ENCODE results near the gene LRRN2. TPM values are rescaled to one million over a fixed set of nuclear protein-coding genes. Genes with fewer than 3 reads are reported as not detected.

Gene LRRN2
- total RNA-seq, result 2.5 TPM
- long read RNA-seq, full-length matches to known transcripts, result 9 of 10 reads
- long read RNA-seq, partial matches to known transcripts, result 0 of 10 reads
- long read RNA-seq, other reads (novel, unspliced or antisense), result 1 of 10 reads

- H3K4me1 ChIP-seq, result no peaks in the 10 kb centered on the region
- DNase-seq (no peak), ATAC-seq (peak; percentile 47 to 59)
- no peaks in the 10 kb centered on the region for H3K9me3 ChIP-seq
- H3K4me3 ChIP-seq, result peak within 1 kb of the TSS; percentile 49
- H3K27ac ChIP-seq, result no peak within 1 kb of the TSS
- intact Hi-C loops (cut with DNase I), result no loop called here
- no peak for TF ChIP-seq CTCF (IDR thresholded peaks at IDR 0.05)
- no peaks in the 10 kb centered on the region for H3K36me3 ChIP-seq
- peaks cover 33% of the 10 kb centered on the region for H3K27me3 ChIP-seq (ENCODE audit: low read depth)
These were observed at the start of gene LRRN2 for GRCh38 chr1:204685236-204686006. Gene LRRN2 (minus strand): TSS chr1:204685738. CDS start chr1:204619992, 65,746 bp downstream.

- Histone ChIP-seq H3K27ac (no peak overlapping the region), H3K27me3 (ENCODE audit: low read depth) (peaks cover 6% of the 10 kb centered on the region), H3K36me3 (no peaks in the 10 kb centered on the region), H3K4me1 (no peaks in the 10 kb centered on the region), H3K4me3 (no peak overlapping the region), H3K9me3 (peaks cover 10% of the 10 kb centered on the region)
- no peak for TF ChIP-seq CTCF (IDR thresholded peaks at IDR 0.05)
- intact Hi-C loops (cut with DNase I), result no loop called here
- no peak for DNase-seq
- no peak for ATAC-seq
These were observed 49.5 kb upstream of the LRRN2 start for GRCh38 chr1:204735042-204735441.

GRCh38 chr1:204733869-204734596 lies 48.5 kb upstream of the LRRN2 start:
- no peak for TF ChIP-seq CTCF (IDR thresholded peaks at IDR 0.05)
- H3K9me3 ChIP-seq, result peaks cover 9% of the 10 kb centered on the region
- H3K36me3 ChIP-seq, result no peaks in the 10 kb centered on the region
- H3K4me1 ChIP-seq, result no peaks in the 10 kb centered on the region
- ATAC-seq, result no peak
- intact Hi-C loops (cut with DNase I), result no loop called here
- H3K27me3 ChIP-seq (ENCODE audit: low read depth), result peaks cover 6% of the 10 kb centered on the region
- no peak for DNase-seq
- H3K4me3 ChIP-seq, result no peak overlapping the region
- no peak overlapping the region for H3K27ac ChIP-seq

- ATAC-seq, result no peak
- no peaks in the 10 kb centered on the region for H3K4me1 ChIP-seq
- no peak overlapping the region for H3K4me3 ChIP-seq
- intact Hi-C loops (cut with DNase I), result no loop called here
- peaks cover 1% of the 10 kb centered on the region for H3K9me3 ChIP-seq
- no peak for DNase-seq
- H3K27me3 ChIP-seq (ENCODE audit: low read depth), result peaks cover 6% of the 10 kb centered on the region
- no peak overlapping the region for H3K27ac ChIP-seq
- TF ChIP-seq CTCF (IDR thresholded peaks at IDR 0.05), result no peak
- no peaks in the 10 kb centered on the region for H3K36me3 ChIP-seq
These were observed 47.8 kb upstream of the LRRN2 start for GRCh38 chr1:204733289-204733688.

GRCh38 chr1:204731985-204732575 lies 46.5 kb upstream of the LRRN2 start:
- Histone ChIP-seq H3K36me3 (no peaks in the 10 kb centered on the region), H3K27ac (no peak overlapping the region), H3K4me3 (no peak overlapping the region), H3K27me3 (ENCODE audit: low read depth) (peaks cover 6% of the 10 kb centered on the region), H3K4me1 (no peaks in the 10 kb centered on the region), H3K9me3 (no peaks in the 10 kb centered on the region)
- ATAC-seq, result no peak
- intact Hi-C loops (cut with DNase I), result no loop called here
- no peak for DNase-seq
- TF ChIP-seq CTCF (IDR thresholded peaks at IDR 0.05), result no peak

Data from lower lobe of right lung (tissue), 2 donors.